NCI-H1048 (cell line): ENCODE measurements around the gene RBP2.

Experiments used
- DNase-seq: peaks from one replicate; lab custom pipeline; 2025; lab: John Stamatoyannopoulos, UW

The RBP2 gene

DNA sequence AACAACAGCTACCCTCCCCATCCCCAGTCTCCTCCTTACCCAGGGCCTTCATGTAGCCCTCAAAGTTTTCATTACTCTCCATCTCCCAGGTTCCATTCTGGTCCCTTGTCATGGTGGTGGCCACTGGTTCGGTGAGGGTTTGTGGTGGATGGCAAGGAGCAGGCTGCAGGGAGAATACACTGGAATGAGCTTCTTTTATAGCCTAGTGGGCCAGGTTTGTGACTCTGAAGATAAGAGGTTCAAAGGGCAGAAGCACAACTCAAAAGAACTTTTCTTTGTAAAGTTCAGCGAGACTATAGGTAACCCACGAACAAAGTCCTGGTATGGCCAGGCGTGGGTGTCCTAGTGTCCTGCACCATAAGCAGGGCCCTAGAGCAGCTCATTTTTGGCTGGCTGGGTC, at the start of gene RBP2:
Gene RBP2, minus strand, starts transcription at position 169 of the 400 bp plus-strand sequence. Its CDS starts 57 bp downstream, at position 112.
- no peak for DNase-seq

DNA sequence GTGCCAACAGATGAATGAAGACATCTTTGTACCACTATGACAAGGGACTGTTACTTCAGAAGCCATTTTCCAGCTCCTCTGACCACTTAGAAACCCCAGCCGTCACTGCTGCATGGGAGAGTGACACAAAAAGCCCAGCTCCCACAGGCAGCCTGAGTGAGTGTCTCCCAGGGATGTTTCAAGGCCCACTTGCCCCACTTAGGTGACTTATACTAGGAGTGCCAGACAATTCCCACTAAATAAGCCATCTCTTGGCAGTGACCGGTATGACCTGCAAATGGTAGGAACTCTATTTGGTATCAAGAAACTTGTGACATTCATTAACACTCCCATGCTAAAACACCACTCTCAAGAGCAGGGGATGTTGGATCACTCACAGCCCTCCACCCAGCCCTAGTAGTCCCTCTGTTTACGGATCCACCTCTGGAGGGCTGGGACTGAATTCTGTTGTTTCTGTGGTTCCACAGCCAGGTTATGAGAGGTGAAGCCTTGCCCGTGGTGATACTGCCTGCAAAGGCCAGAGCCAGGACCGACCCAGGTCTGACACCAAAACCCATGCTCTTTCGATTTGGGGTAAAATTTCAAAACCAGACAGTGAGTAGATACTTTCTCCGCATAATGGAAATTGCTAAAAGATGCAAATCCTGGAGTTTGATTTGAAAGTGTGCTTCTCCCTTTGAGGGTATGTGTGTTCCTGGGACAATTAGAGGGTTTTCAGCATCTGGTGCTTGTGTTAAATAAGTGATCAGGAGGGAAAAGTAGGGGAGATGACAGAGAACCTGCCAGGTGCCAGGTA, 48.7 kb upstream of the RBP2 start:
- DNase-seq: no peak

DNA sequence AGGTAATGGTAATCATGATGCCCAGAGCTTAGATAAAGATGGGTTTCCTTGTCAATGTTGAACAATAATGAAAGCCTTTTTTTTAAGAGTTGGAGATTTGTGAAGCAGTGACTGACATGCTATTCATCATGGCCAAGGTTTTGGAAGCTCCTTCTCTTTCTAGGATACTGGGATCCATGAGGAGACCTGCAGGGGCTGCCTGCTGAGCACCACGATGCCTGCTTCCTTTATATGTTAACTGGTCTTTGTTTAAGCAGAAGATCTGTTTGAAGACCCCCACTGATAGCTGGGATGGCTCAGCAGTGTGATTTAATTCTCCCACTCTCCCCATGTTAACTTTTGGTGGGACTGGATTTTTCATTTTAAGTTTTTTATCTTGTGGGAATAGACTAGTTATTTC, 47.4 kb upstream of the RBP2 start:
- DNase-seq: no peak

DNA sequence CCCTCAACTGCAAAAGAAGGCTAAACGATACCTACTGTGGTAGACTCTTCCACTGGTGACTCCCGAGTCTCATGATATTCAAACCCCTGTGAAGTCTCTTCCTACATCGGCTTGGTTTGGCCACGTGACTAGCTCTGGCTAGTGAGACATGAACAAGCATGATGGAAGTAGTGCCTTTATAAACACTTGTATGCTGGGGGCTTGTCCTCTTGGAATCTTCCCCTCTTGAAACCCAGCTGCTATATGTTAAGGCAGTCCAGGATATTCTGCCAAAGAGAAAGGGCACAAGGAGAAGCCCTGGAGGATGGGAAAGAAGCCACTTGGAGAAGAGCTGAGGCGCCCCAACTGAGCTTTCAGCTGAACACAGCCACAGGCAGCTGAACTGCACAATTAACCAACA, 46.9 kb upstream of the RBP2 start:
- DNase-seq: no peak

DNA sequence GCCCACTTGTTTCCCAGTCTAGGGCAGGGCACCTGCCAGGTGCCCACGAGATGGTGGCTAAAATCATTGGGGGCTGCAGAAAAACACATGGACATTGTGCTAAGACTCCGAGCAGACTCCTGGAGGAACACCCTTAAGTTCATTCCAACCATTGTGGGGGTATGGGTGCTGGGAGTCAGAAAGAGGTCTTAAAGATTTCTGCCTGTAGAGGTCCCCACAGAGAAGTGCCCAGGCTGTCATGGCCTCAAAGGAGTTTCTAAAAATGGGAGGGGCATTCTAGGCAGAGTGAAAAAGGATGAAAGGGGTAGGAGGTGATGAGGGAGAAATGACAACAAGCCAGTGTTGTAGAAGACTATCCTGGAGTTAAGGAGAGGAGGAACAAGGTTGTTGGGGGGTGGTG, 46.1 kb upstream of the RBP2 start:
- no peak for DNase-seq

DNA sequence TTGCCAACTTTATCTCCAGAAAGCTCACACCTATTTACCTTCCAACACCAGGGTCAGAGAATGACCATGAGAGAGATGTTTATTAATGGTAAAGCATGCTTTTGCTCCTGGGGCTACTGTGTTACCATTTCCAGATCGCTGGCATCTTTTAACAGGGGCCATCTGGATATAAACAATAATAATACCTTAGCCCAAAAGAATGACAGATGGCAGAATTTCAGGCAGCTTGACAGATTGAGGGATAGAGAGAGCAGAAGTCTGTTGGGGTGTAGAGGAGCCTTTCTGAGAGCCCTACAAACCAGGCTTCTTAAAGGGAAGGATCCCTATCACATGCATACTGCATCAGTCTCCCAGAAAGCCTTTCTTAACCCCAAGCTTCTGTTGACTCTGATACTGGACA, 45.5 kb upstream of the RBP2 start:
- DNase-seq: no peak

DNA sequence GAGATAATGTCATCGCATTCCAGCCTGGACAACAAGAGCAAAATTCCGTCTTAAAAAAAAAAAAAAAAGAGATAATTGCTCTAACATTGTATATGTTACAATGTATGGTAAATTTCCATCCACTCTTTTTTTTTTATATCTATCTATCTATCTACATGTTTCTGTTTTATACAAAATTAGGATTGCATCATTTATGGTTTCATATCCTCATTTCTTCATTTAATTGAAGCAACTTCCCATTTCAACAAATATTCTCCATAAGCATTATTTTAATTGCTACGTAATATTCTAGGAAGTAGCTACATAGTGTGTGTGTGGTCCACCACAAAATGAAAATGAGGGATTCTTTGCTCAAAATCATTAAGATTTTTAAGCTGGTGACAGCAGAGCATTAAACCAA, 44.8 kb upstream of the RBP2 start:
- DNase-seq: no peak

DNA sequence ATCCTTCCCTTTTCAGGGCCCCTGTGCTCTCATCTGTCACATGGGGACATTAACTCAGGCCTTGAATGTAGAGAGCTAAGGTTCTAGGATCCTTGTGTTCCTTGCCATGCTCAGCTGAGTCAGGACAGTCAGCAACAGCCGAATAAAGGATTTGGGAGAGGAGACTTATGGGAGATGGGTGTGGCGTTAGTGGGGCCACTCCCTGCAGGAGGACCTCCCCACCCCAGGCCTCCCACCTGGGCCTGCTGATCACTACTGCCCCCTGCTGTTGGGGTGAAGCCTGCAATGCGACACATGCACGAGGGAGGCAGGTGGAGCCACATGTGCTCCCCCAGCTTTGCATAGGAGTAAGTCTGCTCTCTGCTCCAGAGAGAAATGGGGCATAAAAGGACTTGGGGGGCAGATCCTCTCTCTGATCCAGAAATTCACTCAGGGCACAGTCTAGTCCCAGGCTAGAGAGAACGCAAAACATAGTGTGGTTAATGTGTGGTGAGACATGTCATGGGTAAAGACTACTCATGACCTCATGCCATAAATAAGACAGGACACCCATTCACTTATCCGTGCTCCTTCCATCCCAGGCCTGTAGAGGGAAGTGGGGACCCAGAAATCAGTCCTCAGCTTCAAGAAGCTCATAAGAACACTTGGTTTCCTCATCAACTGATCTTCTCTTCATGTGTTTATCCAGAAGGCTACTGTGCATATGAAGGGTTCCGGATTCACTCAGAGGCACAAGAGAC, 43.9 kb upstream of the RBP2 start:
- no peak for DNase-seq

DNA sequence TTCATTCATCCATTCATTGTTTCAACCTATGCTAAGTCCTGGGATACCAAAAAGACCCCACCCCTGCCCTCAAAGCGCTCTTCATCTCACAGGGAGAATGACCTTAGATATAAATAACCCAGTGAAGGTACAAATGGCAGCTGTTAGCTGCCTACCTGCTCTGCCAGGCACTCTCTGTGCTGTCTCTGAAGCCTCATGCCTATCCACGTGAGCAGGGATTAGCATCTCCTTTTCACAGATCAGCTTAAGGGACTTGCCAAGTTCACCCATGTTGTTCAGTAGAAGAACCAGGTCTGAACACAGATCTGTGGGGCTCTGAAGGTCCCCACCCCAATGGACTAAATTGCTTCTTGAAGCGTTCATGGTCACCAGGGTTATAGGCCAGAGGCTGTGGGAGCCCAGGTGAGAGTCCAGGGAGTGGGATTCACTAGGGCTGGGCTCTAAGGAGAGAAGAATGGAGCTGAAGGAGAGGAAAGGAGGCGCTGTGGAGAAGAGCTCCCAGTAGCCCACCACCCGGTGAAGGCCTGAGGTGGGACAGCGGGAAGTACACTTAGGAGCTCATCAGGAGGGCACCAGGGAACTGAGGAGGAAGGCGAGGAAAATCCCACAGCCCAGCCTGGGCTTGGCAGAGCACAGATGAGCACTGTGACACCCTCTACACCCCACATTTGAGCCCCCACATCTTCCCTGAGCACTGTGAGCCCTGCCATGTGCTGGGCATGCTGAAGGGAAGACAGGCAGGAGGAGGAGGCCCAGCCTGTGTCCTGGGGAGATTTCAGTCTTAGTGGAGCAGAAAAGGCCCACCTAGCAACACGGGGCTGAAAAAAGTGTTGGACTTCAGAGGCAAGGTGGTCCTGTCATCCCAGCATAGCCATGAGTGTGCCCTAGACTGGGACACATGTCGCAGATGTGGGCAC, 42.9 kb upstream of the RBP2 start:
- DNase-seq: no peak

DNA sequence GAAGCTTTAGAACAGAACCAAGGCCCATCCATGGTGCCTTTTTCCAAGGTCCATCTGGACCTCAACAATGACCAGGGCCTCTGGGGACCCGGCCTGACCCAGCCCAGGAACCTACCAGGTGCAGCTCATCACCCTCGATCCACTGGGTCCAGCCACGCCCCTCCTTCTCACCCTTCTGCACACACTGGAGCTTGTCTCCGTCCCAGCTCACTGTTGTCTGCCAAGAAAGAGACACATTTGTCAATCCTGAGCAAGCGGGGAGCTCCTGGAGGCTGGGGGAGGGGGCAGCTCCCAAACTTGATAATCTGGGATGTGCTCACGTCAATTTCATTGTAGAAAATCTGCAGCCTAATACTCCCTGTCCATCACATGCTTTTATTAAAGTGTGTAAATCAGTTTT, 42.0 kb upstream of the RBP2 start:
- DNase-seq: no peak

DNA sequence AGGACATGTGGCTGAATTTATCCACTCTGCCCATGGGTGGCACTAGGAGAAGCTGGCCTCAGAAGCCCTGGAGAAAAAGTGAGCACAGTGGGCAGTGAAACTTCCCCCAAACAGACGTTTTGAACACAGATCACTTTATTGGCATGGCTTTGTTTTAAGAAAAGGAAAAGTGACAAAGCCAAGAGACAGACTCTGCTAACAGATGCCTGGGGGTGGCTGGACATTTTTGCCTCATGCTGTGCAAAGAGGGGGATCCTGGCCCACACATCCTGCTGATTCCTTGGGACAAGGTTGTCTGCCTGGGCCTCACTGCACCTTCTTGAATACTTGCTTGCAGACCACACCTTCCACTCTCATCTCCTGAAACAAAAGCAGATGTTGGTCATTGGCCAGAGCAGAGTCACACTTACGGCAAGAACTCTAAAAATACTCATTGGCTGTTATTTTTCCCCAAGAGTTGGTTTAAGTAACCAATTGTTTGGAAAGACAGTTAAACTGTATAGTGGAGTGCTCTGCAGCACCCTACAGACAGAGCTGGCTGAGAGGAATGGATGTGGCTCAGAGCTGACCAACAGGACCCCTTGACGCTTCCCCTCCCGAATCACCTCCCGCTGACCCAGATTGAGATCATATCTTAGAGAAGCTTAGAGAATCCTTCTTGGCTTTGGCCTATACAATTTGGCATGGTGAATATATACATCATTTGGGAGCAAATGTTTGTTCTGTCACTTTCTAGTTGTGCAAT, 41.2 kb upstream of the RBP2 start:
- no peak for DNase-seq

DNA sequence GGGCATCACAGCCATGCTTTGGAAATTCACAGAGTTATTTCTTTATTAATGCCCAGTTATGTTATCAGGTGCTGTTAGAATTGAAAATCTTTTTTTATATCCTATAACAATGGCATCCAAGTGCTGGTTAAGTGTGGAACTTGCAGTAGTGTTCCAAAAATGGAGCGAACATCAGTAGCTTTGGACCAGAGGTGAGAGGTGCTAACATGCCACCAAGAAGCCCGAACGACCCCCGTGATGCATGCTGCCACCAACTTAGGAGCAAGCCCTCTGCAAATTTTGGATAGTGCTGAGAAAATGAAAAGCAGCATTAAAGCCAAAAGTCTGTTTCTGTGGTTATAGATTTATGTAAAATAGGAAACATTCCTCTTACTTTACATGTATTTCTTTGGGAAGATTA, 38.4 kb upstream of the RBP2 start:
- DNase-seq: no peak

DNA sequence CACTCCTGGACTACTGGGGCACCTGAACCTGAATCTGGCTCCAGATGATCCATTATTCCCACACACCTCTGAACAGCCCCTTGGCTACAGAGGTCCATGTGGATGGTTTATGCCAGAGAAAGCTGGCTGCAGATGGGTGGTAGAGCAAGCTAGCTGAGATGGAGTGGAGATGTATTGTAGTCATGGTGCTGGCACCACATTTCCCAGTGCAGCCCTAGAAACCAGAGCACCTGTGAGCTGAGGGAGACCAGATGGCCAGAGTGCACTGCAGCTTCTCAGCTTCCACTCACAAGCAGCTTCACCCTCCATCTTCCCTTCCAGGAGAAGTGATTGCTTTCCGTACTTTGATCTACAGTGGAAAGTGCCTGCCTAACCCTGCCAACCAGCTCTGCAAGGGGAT, 33.3 kb upstream of the RBP2 start:
- no peak for DNase-seq

DNA sequence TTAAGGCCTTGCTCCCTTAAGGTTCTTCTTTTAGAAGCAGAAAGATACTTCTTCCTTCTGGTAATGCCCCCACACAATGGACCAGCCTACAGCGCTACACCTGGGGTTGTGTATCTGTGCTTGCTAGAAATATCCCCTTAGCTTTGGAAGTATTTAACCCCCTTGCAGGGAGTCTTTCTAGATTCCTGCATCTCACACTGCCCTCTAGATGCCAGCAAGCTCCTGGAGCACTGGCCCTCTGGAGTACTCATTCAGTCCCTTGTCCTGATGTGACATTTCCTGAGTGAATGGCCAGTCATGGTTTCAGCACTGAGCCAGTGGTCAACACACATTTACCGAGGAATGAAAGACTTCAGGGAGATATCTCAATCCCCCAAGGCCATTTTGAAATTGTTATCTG, 30.4 kb upstream of the RBP2 start:
- no peak for DNase-seq

DNA sequence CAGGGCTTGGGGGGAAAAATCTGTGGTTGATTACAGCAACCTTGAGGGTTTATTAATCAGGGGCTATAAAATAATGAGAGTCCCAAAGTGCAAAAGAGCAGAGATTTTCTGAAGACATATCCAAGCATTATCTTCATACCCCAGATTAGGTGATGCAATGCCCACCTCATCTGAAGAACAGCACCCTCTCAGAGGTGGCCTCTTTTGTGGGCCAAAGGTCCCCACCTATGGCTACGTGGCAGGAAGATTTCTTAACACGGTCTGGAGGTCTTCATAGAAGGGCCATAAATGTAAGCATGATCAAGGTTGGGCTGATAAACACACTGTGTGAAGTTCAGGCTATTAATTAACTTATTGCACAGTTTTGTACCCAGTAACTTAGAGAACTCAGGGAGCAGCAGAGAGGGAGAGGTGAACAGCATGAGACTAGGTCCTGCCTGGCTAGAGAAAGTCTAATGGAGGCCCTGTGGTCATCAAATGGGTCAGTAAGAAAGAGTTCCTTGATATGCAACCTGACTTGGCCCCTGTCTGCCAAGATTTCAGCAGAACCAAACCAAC, 29.6 kb upstream of the RBP2 start:
- no peak for DNase-seq

DNA sequence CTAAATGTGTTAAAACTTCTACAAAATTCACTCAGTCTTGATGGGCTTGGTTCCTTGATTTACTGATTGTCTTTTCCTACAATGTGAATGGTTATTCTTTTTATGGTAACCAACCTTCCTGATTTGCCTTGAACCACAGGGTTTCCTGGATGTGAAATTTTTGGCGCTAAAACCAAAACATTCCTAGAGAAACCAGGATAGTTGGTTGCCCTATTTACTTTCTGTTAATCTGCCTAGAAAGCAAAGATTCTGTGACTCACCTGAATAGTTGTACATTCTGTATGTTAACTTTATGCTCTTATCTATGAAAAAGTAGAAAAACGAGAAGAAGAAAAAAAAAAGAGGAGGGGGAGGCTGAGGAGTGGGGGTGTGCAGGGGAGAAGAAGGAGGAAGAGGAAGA, 23.2 kb upstream of the RBP2 start:
- no peak for DNase-seq

DNA sequence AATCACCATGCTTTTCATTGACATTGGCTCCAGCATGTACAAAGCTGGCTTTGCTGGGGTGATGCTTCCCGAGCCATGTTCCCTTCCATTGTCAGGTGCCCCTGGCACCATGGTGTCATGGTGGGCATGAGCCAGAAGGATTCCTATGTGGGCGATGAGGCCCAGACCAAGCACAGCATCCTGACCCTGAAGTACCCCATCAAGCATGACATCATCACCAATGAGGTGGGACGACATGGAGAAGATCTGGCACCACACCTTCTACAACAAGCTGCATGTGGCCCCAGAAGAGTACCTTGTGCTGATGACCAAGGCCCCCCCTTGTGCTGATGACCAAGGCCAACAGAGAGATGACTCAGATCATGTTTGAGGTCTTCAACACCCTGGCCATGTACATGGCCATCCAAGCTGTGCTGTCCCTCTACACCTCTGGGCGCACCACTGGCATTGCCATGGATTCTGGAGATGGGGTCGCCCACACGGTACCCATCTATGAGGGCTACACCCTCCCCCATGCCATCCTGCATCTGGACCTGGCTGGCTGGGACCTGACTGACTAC, 17.6 kb upstream of the RBP2 start:
- no peak for DNase-seq

DNA sequence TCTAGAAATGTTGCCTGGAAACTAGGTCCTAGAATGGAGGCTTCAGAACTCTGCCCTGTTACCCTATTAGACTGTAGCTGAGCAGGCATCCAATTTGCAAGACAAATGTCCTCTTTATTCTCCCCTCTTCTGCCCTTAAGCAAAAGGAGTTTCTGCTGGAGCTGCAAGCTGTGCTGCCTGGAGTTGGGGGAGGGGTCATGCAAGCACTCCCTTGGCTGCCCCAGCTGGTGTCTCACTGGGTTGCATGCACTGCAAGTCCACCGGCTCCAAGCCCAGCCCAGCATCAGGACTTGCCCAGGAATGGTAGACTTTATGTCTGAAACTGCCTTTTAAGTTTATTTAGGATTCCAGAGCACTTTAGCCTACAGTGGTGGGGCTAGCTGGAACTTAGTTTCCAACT, 15.7 kb upstream of the RBP2 start:
- no peak for DNase-seq

DNA sequence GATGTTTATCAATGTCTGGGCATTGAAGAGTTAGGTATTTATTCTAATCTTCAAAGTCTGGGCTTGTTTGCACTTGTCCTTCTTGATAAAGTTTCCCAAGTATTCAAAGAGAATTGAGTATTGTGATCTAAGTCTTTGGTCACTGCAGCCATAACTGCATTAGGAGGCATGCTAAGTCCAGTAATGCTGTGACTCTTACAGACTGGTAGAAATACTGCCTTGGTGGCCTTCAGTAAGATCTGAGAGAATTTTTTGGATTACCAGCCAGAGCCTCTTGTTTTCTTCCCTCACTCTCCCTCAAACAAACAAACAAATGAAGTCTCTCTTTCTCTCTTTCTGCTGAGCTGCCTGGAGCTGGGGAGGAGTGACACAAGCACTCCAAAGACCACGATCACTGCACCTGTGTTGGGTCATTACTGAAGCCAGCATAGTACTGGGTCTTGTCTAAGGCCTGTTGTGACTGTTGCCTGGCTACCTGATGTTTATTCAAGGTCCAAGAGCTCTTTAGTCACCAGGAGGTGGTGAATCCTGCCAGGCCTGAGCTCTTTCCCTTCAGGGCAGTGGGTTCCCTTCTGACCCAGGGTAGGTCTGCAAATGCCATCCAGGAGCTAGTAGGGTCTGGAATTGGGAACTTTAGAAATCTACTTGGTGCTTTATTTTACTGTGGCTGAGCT, 14.8 kb upstream of the RBP2 start:
- no peak for DNase-seq

DNA sequence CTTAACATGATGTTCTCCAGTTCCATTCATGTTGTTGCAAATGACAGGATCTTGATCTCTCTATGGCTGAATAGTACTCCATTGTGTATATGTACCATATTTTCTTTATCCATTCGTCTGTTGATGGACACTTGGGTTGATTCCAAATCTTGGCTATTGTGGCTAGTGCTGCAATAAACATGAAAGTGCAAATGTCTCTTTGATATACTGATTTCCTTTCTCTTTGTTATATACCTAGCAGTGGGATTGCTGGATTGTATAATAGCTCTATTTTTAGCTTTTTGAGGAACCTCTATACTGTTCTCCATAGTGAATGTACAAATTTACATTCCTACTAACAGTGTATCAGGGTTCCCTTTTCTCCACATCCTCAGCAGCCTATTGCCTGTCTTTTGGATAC, 5.9 kb upstream of the RBP2 start:
- DNase-seq: no peak

DNA sequence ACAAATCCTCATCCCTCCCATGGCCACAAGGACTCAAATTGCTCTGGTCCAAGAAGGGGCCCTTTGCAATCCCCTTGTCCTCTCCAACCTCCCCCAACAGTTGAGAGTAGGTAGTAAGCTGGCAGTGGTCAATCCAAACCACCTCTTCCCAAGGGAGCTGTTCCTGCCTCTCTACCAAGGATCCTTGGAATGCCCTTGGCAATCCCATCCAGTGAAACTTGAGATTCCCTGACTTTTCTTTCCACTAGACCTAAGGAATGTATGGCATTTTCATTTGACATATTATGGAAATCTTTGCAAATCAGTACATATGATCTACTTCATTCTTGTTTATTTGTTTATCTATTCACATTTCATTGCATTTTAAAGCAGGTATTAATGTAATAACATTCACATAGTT, 4.8 kb upstream of the RBP2 start:
- DNase-seq: no peak
